Bronchial epithelial cell (primary cell): ENCODE results near the gene HOXC11. TPM values are rescaled to one million over a fixed set of nuclear protein-coding genes. Genes with fewer than 3 reads are reported as not detected.

Experiments
- DNase-seq: peaks from one replicate; pipeline ENCODE4 v3.0.0-alpha.2; 2010; ENCODE audit warnings: low read depth
- FAIRE-seq: peaks from 2 replicates; lab custom pipeline; 2011; peaks lifted over from hg19 to GRCh38; lab: Jason Lieb, UNC
- H3K27me3 ChIP-seq: 2 replicates; pipeline ENCODE4 v1.5.1; 2011; ENCODE audit warnings: low read length; ENCODE audit not compliant: control insufficient read depth, insufficient read depth
- H3K36me3 ChIP-seq: 2 replicates; pipeline ENCODE4 v1.5.1; 2011; ENCODE audit warnings: low read length; ENCODE audit not compliant: control insufficient read depth, insufficient read depth
- H3K4me3 ChIP-seq: 2 replicates; pipeline ENCODE4 v1.5.1; 2011; ENCODE audit warnings: mild to moderate bottlenecking, low read depth, low read length, control low read depth
- CTCF ChIP-seq: IDR thresholded peaks from 2 replicates; pipeline ENCODE4 v1.5.1; 2011; ENCODE audit warnings: mild to moderate bottlenecking, moderate library complexity, low read length, control low read depth, inconsistent platforms; ENCODE audit not compliant: insufficient read depth, severe bottlenecking
- total RNA-seq: library from RNA; depleted of rRNA; stranded (reverse); fragments of >200 nt; gene quantifications from 2 replicates; pipeline ENCODE4 v1.2.1, GENCODE V29; 2014

Gene HOXC11
- total RNA-seq, 1 donor from 2014 or later, result not detected

GRCh38 chr12:53999559-54000115, 26.7 kb downstream of the HOXC11 start:
- H3K36me3 ChIP-seq, result no peaks in the 10 kb centered on the region
- no peak overlapping the region for H3K4me3 ChIP-seq
- FAIRE-seq (no peak), DNase-seq (no peak)
- no peak for TF ChIP-seq CTCF
- H3K27me3 ChIP-seq, result peaks cover 89% of the 10 kb centered on the region

GRCh38 chr12:54000116-54001114, 27.5 kb downstream of the HOXC11 start, which contains the start of gene HOXC9:
Gene HOXC9, plus strand, starts transcription at chr12:54000161. Its CDS starts 28 bp downstream, at chr12:54000189.
- no peak for TF ChIP-seq CTCF
- no peaks in the 10 kb centered on the region for H3K36me3 ChIP-seq
- H3K27me3 ChIP-seq, result peaks cover 89% of the 10 kb centered on the region
- H3K4me3 ChIP-seq, result no peak within 1 kb of the TSS
- no peak for DNase-seq
- FAIRE-seq, result no peak

GRCh38 chr12:54001283-54002187, 28.6 kb downstream of the HOXC11 start:
- no peak for TF ChIP-seq CTCF
- no peak for DNase-seq
- no peak for FAIRE-seq
- peaks cover 89% of the 10 kb centered on the region for H3K27me3 ChIP-seq
- H3K36me3 ChIP-seq, result no peaks in the 10 kb centered on the region
- no peak overlapping the region for H3K4me3 ChIP-seq

- Histone ChIP-seq H3K36me3 (no peaks in the 10 kb centered on the region), H3K27me3 (peaks cover 90% of the 10 kb centered on the region), H3K4me3 (no peak overlapping the region)
- FAIRE-seq (no peak), DNase-seq (no peak)
- TF ChIP-seq CTCF, result no peak
Measured at GRCh38 chr12:54002278-54002914, 29.5 kb downstream of the HOXC11 start.

- no peak overlapping the region for H3K4me3 ChIP-seq
- peaks cover 91% of the 10 kb centered on the region for H3K27me3 ChIP-seq
- no peak for FAIRE-seq
Measured at GRCh38 chr12:54002915-54003389, 30.0 kb downstream of the HOXC11 start.

More at GRCh38 chr12:54002915-54003389, 30.0 kb downstream of the HOXC11 start:
- DNase-seq, result no peak
- no peaks in the 10 kb centered on the region for H3K36me3 ChIP-seq
- TF ChIP-seq CTCF, result no peak
